ENCODE data around the gene LRRK2.

GRCh38 chr12:40312196-40312595 is 87.4 kb downstream of the LRRK2 start:
- TF ChIP-seq CREB1 (IDR thresholded peaks at IDR 0.05) (no peak), SIX5 (IDR thresholded peaks at IDR 0.05; ENCODE audit: low read depth, low read length) (no peak), RBBP5 (IDR thresholded peaks at IDR 0.05; ENCODE audit: borderline replicate concordance, low read depth, low read length) (no peak), CTCF (IDR thresholded peaks at IDR 0.05; ENCODE audit: control extremely low read depth in 1 of 3, insufficient read depth in 1 of 3, low read depth in 1 of 3, low read length in 3 of 3) (no peak), SP1 (IDR thresholded peaks at IDR 0.05; ENCODE audit: low read depth, low read length) (no peak), JUN (IDR thresholded peaks at IDR 0.05; ENCODE audit: low read depth, low read length) (no peak), EP300 (IDR thresholded peaks at IDR 0.05; ENCODE audit: borderline replicate concordance in 1 of 2, low read depth in 2 of 2, low read length in 2 of 2) (no peak), FOSL1 (IDR thresholded peaks at IDR 0.05; ENCODE audit: insufficient read depth, low read depth, low read length) (no peak), ZNF274 (IDR thresholded peaks at IDR 0.05; ENCODE audit: borderline replicate concordance, extremely low read depth, low read length) (no peak)
